HepG2 (cell line): ENCODE measurements around the gene C1orf159. TPM values are rescaled to one million over a fixed set of nuclear protein-coding genes. Genes with fewer than 3 reads are reported as not detected.

ENCODE experiments used
- ATRX ChIP-seq: sonication (generic); formaldehyde crosslinking; IDR thresholded peaks from 2 replicates; pipeline ENCODE4 v1.4.0; 2020; ENCODE audit warnings: missing genetic modification reagents, borderline replicate concordance
- DNMT3B ChIP-seq: conservative IDR thresholded peaks from 2 replicates; pipeline ENCODE4 v1.6.1; 2016; ENCODE audit warnings: missing biosample characterization, control low read depth
- DPF2 ChIP-seq: sonication (generic); formaldehyde crosslinking; IDR thresholded peaks from 2 replicates; pipeline ENCODE4 v1.4.0; 2020; ENCODE audit warnings: mild to moderate bottlenecking, low read depth, missing genetic modification reagents, borderline replicate concordance
- EED ChIP-seq: sonication (generic); formaldehyde crosslinking; IDR thresholded peaks from 2 replicates; pipeline ENCODE4 v1.5.0; 2020; ENCODE audit warnings: mild to moderate bottlenecking, missing genetic modification reagents
- GTF3A ChIP-seq: sonication (generic); formaldehyde crosslinking; conservative IDR thresholded peaks from 2 replicates; pipeline ENCODE4 v1.4.0; 2020; ENCODE audit warnings: mild to moderate bottlenecking, missing genetic modification reagents
- HNRNPLL ChIP-seq: fragments of 200-400 bp; formaldehyde crosslinking; IDR thresholded peaks from 2 replicates; pipeline ENCODE4 v1.6.1; 2017; ENCODE audit warnings: mild to moderate bottlenecking, low read depth, low read length; ENCODE audit not compliant: poor library complexity, severe bottlenecking
- JDP2 ChIP-seq: sonication (generic); formaldehyde crosslinking; IDR thresholded peaks from 2 replicates; pipeline ENCODE4 v1.8.1; 2022; ENCODE audit warnings: missing genetic modification reagents, borderline replicate concordance
- JUN ChIP-seq: sonication (generic); formaldehyde crosslinking; IDR thresholded peaks from 2 replicates; pipeline ENCODE4 v1.4.0; 2020; ENCODE audit warnings: mild to moderate bottlenecking, missing genetic modification reagents
- KLF11 ChIP-seq: IDR thresholded peaks from 2 replicates; pipeline ENCODE4 v1.6.1; 2016; ENCODE audit warnings: missing compliant biosample characterization
- KLF13 ChIP-seq: sonication (generic); formaldehyde crosslinking; IDR thresholded peaks from 2 replicates; pipeline ENCODE4 v1.4.0; 2020; ENCODE audit warnings: mild to moderate bottlenecking, missing genetic modification reagents
- MBNL3 ChIP-seq: fragments of 250-450 bp; sonication (Bioruptor Pico); conservative IDR thresholded peaks from 2 replicates; pipeline ENCODE4 v1.8.0; 2022; ENCODE audit warnings: mild to moderate bottlenecking, inconsistent platforms
- MIER3 ChIP-seq: IDR thresholded peaks from 2 replicates; pipeline ENCODE4 v1.6.1; 2016; ENCODE audit warnings: missing compliant biosample characterization, borderline replicate concordance
- PHF8 ChIP-seq: sonication (generic); formaldehyde crosslinking; IDR thresholded peaks from 2 replicates; pipeline ENCODE4 v1.5.0; 2020; ENCODE audit warnings: missing genetic modification reagents
- SMAD3 ChIP-seq: sonication (generic); formaldehyde crosslinking; IDR thresholded peaks from 2 replicates; pipeline ENCODE4 v1.4.0; 2020; ENCODE audit warnings: missing genetic modification reagents
- SSRP1 ChIP-seq: IDR thresholded peaks from 2 replicates; pipeline ENCODE4 v1.6.1; 2016; ENCODE audit warnings: control low read depth
- TERF1 ChIP-seq: sonication (generic); formaldehyde crosslinking; IDR thresholded peaks from 2 replicates; pipeline ENCODE4 v1.8.0; 2022; ENCODE audit warnings: mild to moderate bottlenecking, missing genetic modification reagents, moderate library complexity
- U2AF1 ChIP-seq: fragments of 200-400 bp; formaldehyde crosslinking; optimal IDR thresholded peaks from 2 replicates; pipeline ENCODE3; 2017; ENCODE audit warnings: mild to moderate bottlenecking, low read depth, low read length
- YY1 ChIP-seq: IDR thresholded peaks from 2 replicates; pipeline ENCODE4 v1.6.1; 2011; ENCODE audit warnings: low read length, low read depth, moderate library complexity, mild to moderate bottlenecking; ENCODE audit not compliant: insufficient read depth, insufficient replicate concordance
- ZNF234 ChIP-seq: sonication (generic); formaldehyde crosslinking; conservative IDR thresholded peaks from 2 replicates; pipeline ENCODE4 v1.5.1; 2020; ENCODE audit warnings: mild to moderate bottlenecking, missing genetic modification reagents
- ZNF503 ChIP-seq: sonication (generic); formaldehyde crosslinking; IDR thresholded peaks from 2 replicates; pipeline ENCODE4 v1.4.0; 2020; ENCODE audit warnings: missing genetic modification reagents
- ZNF574 ChIP-seq: sonication (generic); formaldehyde crosslinking; IDR thresholded peaks from 2 replicates; pipeline ENCODE4 v1.4.0; 2020; ENCODE audit warnings: missing genetic modification reagents
- ZNF607 ChIP-seq: sonication (generic); formaldehyde crosslinking; IDR thresholded peaks from 2 replicates; pipeline ENCODE4 v1.5.1; 2020; ENCODE audit warnings: missing genetic modification reagents, mild to moderate bottlenecking, borderline replicate concordance
- ZNF616 ChIP-seq: sonication (generic); formaldehyde crosslinking; IDR thresholded peaks from 2 replicates; pipeline ENCODE4 v1.5.0; 2020; ENCODE audit warnings: low read depth, mild to moderate bottlenecking, missing genetic modification reagents
- ZNF639 ChIP-seq: conservative IDR thresholded peaks from 2 replicates; pipeline ENCODE4 v1.6.1; 2018; ENCODE audit warnings: missing genetic modification reagents
- polyA plus RNA-seq, 8 experiments: library from polyadenylated mRNA; depleted of rRNA in 3 of 8; stranded (reverse) in 7 of 8; unstranded in 1 of 8; fragments of >200 nt; fragmentation: Illumina TruSeq in 4 of 8; extraction: Trizol in 4 of 8; gene quantifications; 2 replicates each; pipeline versions ENCODE4 v1.2.1 to v1.2.3, GENCODE V29; 2011 to 2016; ENCODE audit warnings: low read depth in 4 of 8, missing spikeins in 1 of 8, mixed read lengths in 1 of 8; ENCODE audit not compliant: insufficient read depth in 1 of 8
- total RNA-seq, 5 experiments: library from RNA; depleted of rRNA; stranded (reverse); fragments of >200 nt; fragmentation: Illumina TruSeq; extraction: Trizol; gene quantifications; 2 replicates each; pipeline ENCODE4 v1.2.3, GENCODE V29; 2016; ENCODE audit warnings: low read depth in 1 of 5

Gene C1orf159
- total and polyA plus RNA-seq, 2 of the 13 experiments (the other 11 are each of a cell fraction or from before 2014, with no cell fraction given) = 3.8 to 6.7 TPM

- TF ChIP-seq U2AF1 (no peak), ZNF234 (CRISPR knock-in tag) (no peak), JUN (CRISPR knock-in tag) (no peak), KLF11 (CRISPR knock-in tag) (no peak), ZNF574 (CRISPR knock-in tag) (peak; percentile 27; the same call in 1 of the 2 replicates), EED (CRISPR knock-in tag) (no peak), SMAD3 (CRISPR knock-in tag) (0 out of 2 replicates have a peak, but pooled peaks have one; percentile 46), PHF8 (CRISPR knock-in tag) (peak; percentile 62), SSRP1 (CRISPR knock-in tag) (no peak), DPF2 (no peak), KLF13 (no peak), TERF1 (CRISPR knock-in tag) (no peak), ZNF639 (CRISPR knock-in tag) (0 out of 2 replicates have a peak, but pooled peaks have one; percentile 44), ZNF503 (CRISPR knock-in tag) (no peak), HNRNPLL (peak; percentile 30), DNMT3B (CRISPR knock-in tag) (no peak), GTF3A (no peak), JDP2 (CRISPR knock-in tag) (no peak), MBNL3 (CRISPR knock-in tag) (no peak), ZNF607 (peak; percentile 73; the same call in 1 of the 2 replicates), ZNF616 (no peak), YY1 (no peak), MIER3 (CRISPR knock-in tag) (no peak), ATRX (CRISPR knock-in tag) (no peak)
Observed at GRCh38 chr1:1164701-1165451, 49.0 kb upstream of the C1orf159 start (continued).
